Activated CD4-positive, CD25-positive, alpha-beta regulatory T cell treated with anti-CD3 and anti-CD28 coated beads, Interleukin-2, amount 50 U/mL, for 24 hours (primary cell): ENCODE results near the gene RXFP4.
A peak's percentile ranks its signal among the peaks of the same experiment; 100 is the strongest.
"Not testable (repeated sequence)": the region's sequence is repeated elsewhere in the genome, so short reads cannot be mapped to it uniquely, and the experiment has no call there.

Experiments
- ATAC-seq, 2 donors: fragments of 150-1000 bp; cut with Tn5 transposase; one replicate each; pipeline ENCODE4 v1.10.0; 2021; ENCODE audit warnings: mild to moderate bottlenecking in 1 of 2, moderate library complexity in 1 of 2

The RXFP4 gene

GRCh38 chr1:155940993-155941844, at the start of gene RXFP4:
Gene RXFP4, plus strand, starts transcription at chr1:155941638. Its CDS starts 72 bp downstream, at chr1:155941710.
- no peak for ATAC-seq

GRCh38 chr1:155892796-155893195, 48.6 kb upstream of the RXFP4 start:
- ATAC-seq = no peak

- ATAC-seq = peak; percentile 71 to 74
These were observed 47.9 kb upstream of the RXFP4 start for GRCh38 chr1:155893389-155894142.

- not testable (repeated sequence) for ATAC-seq
These were observed 45.8 kb upstream of the RXFP4 start for GRCh38 chr1:155895617-155896016.

GRCh38 chr1:155896476-155896875, 45.0 kb upstream of the RXFP4 start:
- ATAC-seq = not testable (repeated sequence)

- ATAC-seq = no peak
These were observed 43.7 kb upstream of the RXFP4 start for GRCh38 chr1:155897746-155898145.

GRCh38 chr1:155898888-155899287, 42.5 kb upstream of the RXFP4 start:
- no peak for ATAC-seq

GRCh38 chr1:155899683-155900082, 41.8 kb upstream of the RXFP4 start:
- no peak for ATAC-seq

GRCh38 chr1:155900161-155900560, 41.3 kb upstream of the RXFP4 start:
- ATAC-seq = no peak

- ATAC-seq = no peak
These were observed 37.2 kb upstream of the RXFP4 start for GRCh38 chr1:155904261-155904660.

- peak; percentile 39 to 50 for ATAC-seq
These were observed 31.5 kb upstream of the RXFP4 start for GRCh38 chr1:155909894-155910293.

- ATAC-seq = peak; percentile 21 to 45
These were observed 30.8 kb upstream of the RXFP4 start for GRCh38 chr1:155910621-155911121.

- peak; percentile 92 for ATAC-seq
These were observed 30.0 kb upstream of the RXFP4 start, which contains the start of gene RIT1 for GRCh38 chr1:155911156-155912055. Gene RIT1, minus strand, starts transcription at chr1:155911349. Its CDS starts 588 bp downstream, at chr1:155910761.

GRCh38 chr1:155912056-155912536, 29.3 kb upstream of the RXFP4 start:
- ATAC-seq = no peak

- ATAC-seq = no peak
These were observed 27.3 kb upstream of the RXFP4 start for GRCh38 chr1:155913969-155914757.

GRCh38 chr1:155918660-155919059, 22.8 kb upstream of the RXFP4 start:
- ATAC-seq = no peak

GRCh38 chr1:155919801-155920200, 21.6 kb upstream of the RXFP4 start:
- no peak for ATAC-seq

- no peak for ATAC-seq
These were observed 20.7 kb upstream of the RXFP4 start for GRCh38 chr1:155920717-155921116.

GRCh38 chr1:155925506-155925905, 15.9 kb upstream of the RXFP4 start:
- no peak for ATAC-seq

GRCh38 chr1:155929057-155929456, 12.4 kb upstream of the RXFP4 start:
- ATAC-seq = no peak

GRCh38 chr1:155930725-155931124, 10.7 kb upstream of the RXFP4 start:
- ATAC-seq = not testable (repeated sequence)
